Skeletal muscle cell (primary cell): ENCODE measurements around the gene RPL29.
A peak's percentile ranks its signal among the peaks of the same experiment; 100 is the strongest.
"Not testable (repeated sequence)": the region's sequence is repeated elsewhere in the genome, so short reads cannot be mapped to it uniquely, and the experiment has no call there.

Experiments used
- DNase-seq: peaks from one replicate; pipeline ENCODE4 v3.0.0-alpha.2; 2010; ENCODE audit warnings: low read depth
- H3K4me3 ChIP-seq: 2 replicates; pipeline ENCODE4 v1.5.1; 2011; ENCODE audit warnings: low read depth, mild to moderate bottlenecking, control low read depth, low read length, moderate library complexity

Gene RPL29

GRCh38 chr3:52012699-52013098 is 17.0 kb upstream of the RPL29 start:
- no peak for DNase-seq
- no peak overlapping the region for H3K4me3 ChIP-seq

- H3K4me3 ChIP-seq: no peak overlapping the region
- no peak for DNase-seq
Measured at GRCh38 chr3:52010431-52010830, 14.7 kb upstream of the RPL29 start.

GRCh38 chr3:52007291-52007690 is 11.6 kb upstream of the RPL29 start:
- DNase-seq: no peak
- no peak overlapping the region for H3K4me3 ChIP-seq

GRCh38 chr3:52006820-52007133 is 11.1 kb upstream of the RPL29 start:
- no peak for DNase-seq
- H3K4me3 ChIP-seq: no peak overlapping the region

GRCh38 chr3:52006017-52006819 is 10.5 kb upstream of the RPL29 start:
- no peak for DNase-seq
- H3K4me3 ChIP-seq: no peak overlapping the region

- DNase-seq: peak; percentile 56
- H3K4me3 ChIP-seq: no peak overlapping the region
Measured at GRCh38 chr3:52005571-52005986, 9.9 kb upstream of the RPL29 start.

GRCh38 chr3:52004906-52005395 is 9.3 kb upstream of the RPL29 start:
- H3K4me3 ChIP-seq: no peak overlapping the region
- no peak for DNase-seq

- no peak overlapping the region for H3K4me3 ChIP-seq
- peak; percentile 20 for DNase-seq
Measured at GRCh38 chr3:52004163-52004787, 8.6 kb upstream of the RPL29 start.

GRCh38 chr3:52002748-52003147 is 7.1 kb upstream of the RPL29 start:
- no peak for DNase-seq
- no peak overlapping the region for H3K4me3 ChIP-seq

GRCh38 chr3:52001443-52001974 is 5.8 kb upstream of the RPL29 start:
- no peak for DNase-seq
- H3K4me3 ChIP-seq: no peak overlapping the region

GRCh38 chr3:51999846-52000245 is 4.2 kb upstream of the RPL29 start:
- no peak for DNase-seq
- H3K4me3 ChIP-seq: no peak overlapping the region

GRCh38 chr3:51998774-51999173 is 3.1 kb upstream of the RPL29 start:
- DNase-seq: no peak
- no peak overlapping the region for H3K4me3 ChIP-seq

- DNase-seq: no peak
- no peak overlapping the region for H3K4me3 ChIP-seq
Measured at GRCh38 chr3:51997935-51998596, 2.4 kb upstream of the RPL29 start.

- no peak for DNase-seq
- no peak overlapping the region for H3K4me3 ChIP-seq
Measured at GRCh38 chr3:51997172-51997571, 1.5 kb upstream of the RPL29 start.

GRCh38 chr3:51994530-51994929 is 1.2 kb downstream of the RPL29 start:
- H3K4me3 ChIP-seq: peak overlapping the region; percentile 98
- DNase-seq: no peak

- DNase-seq, H3K4me3 ChIP-seq: not testable (repeated sequence)
Measured at GRCh38 chr3:51993657-51994056, 2.0 kb downstream of the RPL29 start.

- no peak for DNase-seq
- H3K4me3 ChIP-seq: no peak overlapping the region
Measured at GRCh38 chr3:51992017-51992682, 3.5 kb downstream of the RPL29 start.

- DNase-seq, H3K4me3 ChIP-seq: not testable (repeated sequence)
Measured at GRCh38 chr3:51990501-51990971, 5.2 kb downstream of the RPL29 start.

- DNase-seq: no peak
- no peak overlapping the region for H3K4me3 ChIP-seq
Measured at GRCh38 chr3:51988286-51989146, 7.2 kb downstream of the RPL29 start.
